ENCODE measurements around the gene TSEN2.
"Not testable (repeated sequence)": the region's sequence is repeated elsewhere in the genome, so short reads cannot be mapped to it uniquely, and the experiment has no call there.

Gene TSEN2

DNA sequence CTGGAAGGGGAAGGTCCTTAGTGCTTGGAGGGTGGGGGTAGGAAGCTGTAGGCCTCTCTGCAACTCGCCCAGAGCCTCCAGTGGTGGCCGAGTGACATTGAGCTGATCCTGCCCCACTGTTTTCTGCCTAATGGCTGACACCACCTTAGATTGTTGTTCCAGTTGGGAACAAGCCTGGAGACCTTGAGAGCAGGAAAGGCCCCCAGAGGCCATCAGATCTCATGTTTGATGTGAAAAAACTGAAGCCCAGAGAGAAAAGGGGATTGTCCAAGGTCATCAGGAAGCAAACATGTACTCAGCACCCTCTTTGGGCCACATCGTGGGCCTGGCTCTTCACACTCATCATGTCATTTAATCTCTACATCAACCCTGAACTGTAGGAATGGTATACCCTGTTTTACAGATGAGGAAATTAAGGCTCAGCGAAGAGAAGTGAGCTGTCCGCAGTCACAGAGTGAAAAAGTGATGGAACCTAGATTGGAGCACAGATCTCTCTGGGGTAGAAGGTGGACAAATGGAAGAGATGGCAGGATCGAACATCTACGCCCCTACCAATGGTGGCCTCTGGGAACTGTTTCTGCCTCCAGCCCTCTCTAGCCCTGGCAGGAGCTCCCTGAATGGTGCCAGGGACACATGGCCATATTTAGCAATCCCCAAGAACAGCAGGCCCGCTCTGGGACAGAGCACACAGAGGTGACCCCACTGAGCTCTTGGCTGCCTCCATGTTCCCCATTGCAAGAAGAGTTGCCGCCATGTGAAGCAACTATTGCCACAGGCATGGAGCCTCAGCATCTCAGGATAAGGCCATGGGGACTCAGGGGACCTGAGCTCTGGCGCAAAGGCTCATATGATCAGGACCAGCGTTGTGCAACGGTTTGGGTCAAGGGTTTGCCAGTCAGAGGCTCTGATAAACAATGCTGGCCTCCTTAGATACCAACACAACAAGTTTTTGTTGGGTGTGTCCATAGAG is 31.6 kb upstream of the TSEN2 start:
- no peak for DNase-seq (ENCODE audit: low read depth)

DNA sequence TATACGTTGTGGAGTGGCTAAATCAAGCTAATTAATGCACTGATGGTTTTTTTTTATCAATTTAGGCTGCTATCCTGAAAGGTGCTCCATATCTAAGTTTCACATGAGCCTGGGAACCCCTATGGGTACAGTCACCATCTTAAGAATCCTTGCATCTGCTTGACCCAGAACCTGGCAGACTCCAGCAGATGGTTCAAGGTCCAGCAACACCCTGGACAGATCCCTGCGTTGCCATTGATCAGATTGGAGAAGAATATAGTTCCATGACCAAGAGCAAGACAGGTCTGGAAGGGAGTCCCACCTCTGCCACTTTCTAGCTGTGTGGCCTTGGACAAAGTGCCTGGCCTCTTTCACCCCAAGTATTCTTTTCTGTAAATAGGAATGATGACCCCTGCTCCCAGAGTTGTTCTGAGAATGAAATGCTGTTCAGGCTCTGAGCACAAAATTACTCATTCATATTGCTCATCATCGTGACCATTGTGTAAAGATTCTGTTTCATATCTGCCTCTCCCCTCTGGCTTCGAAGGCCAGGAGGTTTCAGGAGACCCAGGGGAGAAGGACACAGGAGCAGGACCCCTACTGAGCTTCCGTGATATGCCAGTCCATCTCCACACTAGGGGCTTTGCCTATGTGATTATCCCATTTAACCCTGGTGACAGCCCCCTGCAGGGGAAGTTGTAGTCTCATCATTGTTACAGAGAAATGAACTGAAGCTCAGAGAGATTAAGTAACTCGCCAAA is 30.0 kb upstream of the TSEN2 start:
- DNase-seq (ENCODE audit: low read depth) = peak; percentile 24

DNA sequence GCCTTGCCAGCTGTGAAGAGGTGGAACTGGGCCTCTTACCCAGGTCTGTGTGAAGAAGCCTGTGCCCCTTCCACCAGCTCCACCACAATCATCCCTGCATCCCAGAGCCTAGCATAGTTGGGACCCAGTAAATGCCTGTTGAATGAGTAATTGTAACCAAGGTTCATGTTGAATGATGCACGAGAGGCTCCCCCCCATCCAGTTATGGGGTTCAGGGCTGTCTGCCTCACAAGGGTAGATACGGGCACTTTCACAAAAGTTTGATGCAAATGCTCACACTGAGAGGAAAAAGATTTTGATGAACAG is 29.5 kb upstream of the TSEN2 start:
- DNase-seq (ENCODE audit: low read depth) = peak; percentile 21

DNA sequence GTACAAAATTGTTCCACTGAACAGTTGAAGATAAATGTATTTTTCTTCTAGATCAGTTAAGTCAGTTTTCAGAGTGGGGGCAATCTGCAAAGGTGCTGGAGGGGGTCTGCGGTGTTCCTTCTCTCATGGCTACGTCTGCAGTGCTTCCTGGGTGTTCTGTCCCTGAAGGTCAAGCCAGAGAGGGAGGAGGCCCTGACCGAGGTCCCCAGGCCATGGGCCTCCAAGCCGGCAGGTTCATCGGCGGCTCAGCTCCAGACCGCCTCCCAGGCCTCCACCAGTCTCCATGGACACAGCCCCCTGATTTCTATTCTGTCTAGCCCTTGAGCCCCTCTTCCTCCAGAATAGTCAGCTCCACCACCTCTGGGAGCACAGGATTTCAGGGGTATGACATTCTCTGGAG is 28.5 kb upstream of the TSEN2 start:
- no peak for DNase-seq (ENCODE audit: low read depth)

DNA sequence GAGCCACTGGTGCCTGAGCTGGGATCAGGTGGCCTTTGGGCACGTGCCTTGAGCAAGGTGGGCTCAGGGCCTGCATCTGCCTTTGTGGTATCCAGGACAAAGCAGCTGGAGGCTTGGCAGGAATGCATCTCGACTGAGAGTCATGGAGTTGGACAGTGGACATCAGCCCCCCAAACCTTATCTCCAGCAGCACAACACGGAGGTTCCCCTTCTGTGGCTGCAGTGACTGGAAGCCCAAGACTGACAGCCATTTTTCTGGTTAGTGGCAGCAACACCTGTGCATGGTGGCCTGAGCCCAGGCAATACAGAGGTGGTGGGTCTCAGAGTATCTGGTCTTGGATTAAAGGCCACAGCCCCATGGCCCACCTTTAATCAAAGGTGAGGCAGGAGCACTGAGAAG is 27.8 kb upstream of the TSEN2 start:
- DNase-seq (ENCODE audit: low read depth) = no peak

DNA sequence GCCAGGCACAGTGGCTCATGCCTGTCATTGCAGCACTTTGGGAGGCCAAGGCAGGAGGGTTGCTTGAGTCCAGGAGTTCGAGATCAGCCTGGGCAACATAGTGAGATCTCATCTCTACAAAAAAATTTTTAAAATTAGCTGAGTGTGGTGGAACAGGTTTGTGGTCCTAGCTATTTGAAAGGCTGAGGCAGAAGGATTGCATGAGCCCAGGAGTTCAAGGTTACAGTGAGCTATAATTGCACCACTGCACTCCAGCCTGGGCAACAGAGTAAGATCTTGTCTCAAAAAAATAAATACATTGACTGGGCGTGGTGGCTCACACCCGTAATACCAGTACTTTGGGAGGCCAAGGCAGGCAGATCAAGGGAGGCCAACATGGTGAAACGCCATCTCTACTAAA is 26.9 kb upstream of the TSEN2 start:
- not testable (repeated sequence) for DNase-seq (ENCODE audit: low read depth)

DNA sequence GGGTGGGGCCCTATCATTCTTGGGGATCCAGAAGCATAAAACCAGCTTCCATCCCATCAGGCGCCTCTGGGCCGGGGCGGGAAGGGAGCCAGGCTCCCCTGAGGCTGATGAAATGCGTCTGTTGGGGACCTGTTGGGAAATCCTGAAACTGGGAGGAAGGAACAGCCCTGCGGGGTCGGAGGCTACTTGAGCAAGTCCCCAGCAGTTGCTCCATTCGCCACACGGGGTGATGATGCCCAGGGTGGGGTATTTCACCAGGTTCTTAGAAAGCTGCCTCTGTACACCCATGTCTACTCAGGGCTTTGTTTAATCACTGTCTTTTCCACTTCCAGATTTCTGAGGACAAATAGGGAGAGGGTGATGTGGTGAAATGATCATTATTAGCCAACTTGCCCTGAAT is 25.4 kb upstream of the TSEN2 start:
- DNase-seq (ENCODE audit: low read depth) = no peak

DNA sequence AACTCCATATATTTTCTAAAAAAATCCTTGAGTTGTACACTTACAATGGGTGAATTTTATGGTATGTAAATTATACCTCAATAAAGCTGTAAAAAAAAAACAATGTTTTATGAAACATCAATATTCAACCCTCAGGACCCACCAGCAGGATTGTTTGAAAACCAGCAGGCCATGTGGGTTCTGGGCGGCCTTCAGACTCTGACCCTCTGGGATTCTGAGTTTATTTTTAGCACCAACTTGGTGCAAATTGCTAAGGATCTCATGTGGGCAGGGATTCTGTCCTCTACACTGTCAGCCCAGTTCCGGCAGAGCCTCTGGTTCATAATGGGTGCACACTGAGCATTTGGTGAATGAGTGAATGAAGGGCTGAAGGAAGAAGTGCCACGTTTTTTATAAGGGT is 24.2 kb upstream of the TSEN2 start:
- DNase-seq (ENCODE audit: low read depth) = no peak

DNA sequence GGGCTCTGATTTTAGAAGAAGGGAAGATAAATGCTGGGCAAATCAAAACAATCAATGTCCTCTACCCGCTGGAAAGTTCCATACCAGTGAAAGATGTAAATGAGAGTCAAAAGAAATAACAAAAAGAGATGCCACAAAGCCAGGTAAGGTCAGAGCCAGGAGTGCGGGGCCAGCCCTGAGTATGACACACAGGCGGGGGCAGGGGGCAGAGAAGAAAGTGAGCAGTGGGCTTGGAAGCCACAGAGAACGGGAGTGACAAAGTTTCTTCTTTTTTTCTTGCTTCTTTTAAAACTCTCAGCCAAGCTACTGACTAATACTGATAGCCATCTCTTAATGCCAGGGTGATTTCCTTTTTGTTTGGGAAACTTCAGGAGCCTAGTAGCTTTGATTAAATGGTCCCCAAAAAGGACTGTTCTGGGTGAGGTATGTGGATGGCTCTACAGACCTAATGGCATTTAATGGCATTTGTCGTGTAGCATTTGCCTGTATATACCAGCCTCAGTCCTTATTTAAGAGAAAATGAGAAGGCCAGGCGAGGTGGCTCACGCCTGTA is 23.1 kb upstream of the TSEN2 start:
- DNase-seq (ENCODE audit: low read depth) = peak; percentile 4

DNA sequence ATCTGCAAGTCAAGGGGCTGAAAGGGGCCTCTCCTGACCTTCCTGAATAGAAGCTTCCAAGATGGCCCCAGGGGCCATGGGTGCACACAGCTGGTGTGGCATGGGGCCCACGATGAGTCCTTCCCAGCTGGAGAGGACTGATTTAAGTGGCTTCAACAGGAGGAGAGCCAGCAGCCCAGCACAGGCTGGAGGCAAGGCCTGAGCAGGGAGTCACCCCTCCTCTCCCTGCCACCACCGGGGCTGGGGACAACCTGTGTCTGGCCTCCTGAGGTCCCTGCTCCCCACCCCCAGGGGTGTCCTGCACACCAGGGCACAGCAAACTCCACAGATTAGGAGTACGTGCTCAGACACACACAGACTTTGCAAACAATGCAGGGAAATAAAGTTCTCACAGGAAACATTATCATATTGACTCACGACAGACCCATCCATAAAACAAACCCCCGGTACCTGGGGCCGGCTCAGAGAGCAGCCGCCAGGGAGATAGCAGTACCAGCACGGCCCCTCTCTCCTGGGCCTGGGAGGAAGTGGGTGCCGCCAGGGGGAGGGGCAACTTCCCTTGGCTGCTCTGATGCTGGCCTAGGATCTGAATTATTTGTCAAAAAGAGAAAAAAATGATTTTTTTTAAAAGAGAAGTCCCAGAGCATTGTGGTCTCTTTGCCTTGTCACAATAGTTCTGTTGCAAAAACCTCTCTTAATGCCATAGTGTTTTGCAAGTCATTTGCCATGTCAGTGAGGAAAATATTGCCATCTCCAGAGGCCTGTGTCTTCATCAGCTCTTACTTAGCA is 21.9 kb upstream of the TSEN2 start:
- DNase-seq (ENCODE audit: low read depth) = no peak

DNA sequence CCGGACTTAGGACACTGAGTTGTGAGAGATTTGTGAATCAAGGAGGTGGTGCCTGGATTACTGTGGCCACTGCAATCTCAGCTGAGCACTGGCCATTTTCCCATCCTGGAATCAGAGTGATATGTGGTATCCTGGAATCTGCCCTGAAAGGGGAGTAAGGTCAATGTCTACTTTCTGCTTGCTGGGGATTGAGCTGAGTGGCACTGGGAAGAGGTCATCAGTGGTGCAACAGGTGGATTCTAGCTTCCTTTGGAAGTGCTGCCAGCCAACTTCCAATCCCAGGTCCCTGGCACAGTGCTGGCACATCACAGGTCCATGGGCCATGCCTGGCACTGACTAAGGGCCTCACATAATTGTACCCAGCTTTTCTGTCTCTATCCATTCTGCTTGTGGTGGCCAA is 20.6 kb upstream of the TSEN2 start:
- no peak for DNase-seq (ENCODE audit: low read depth)

DNA sequence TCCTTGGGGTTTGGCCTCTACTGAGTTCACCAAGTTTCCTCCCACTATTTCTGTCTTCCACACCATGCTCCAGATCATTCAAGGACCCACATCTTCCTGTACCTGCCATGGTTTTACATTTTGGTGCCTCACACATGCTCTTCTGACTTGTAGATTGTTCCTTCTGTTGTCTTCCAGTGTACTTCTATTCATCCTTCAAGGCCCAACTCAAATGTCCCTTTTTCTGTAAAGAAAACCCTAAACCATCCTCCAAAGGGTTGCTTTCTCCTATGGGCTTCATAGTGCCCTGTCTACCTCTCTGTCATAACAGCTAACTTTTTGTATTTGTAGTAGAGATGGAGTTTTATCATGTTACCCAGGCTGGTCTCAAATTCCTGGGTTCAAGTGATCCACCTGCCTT is 20.1 kb upstream of the TSEN2 start:
- no peak for DNase-seq (ENCODE audit: low read depth)

DNA sequence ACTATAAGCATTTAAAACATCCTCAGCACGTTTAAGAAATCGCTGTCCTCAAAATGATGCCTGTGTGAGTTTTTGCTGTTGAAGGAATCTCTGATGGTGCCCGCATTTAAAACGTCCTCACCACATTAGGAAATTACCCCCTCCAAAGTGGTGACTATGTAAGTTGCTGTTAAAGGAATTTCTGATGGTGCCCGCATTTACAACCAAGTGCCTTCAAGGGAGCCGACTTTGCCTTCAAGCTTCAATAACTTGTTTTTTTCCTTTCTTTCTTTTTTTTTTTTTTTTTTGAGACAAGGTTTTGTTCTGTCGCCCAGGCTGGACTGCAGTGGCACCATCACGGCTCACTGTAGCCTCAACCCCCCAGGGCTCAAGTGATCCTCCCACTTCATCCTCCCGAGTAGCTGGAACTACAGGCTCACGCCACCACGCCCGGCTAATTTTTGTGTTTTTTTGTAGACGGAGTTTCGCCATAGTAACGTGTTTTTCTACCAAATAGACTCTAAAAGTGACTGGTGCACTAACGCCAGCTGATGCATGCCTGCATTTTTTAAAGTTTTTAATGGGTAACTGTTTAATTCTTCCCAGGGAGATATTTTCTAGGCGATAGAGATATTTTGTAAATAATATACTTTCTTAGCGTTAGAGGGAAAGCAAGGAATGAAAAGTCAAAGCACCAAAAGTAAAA is 19.0 kb upstream of the TSEN2 start:
- no peak for DNase-seq (ENCODE audit: low read depth)

DNA sequence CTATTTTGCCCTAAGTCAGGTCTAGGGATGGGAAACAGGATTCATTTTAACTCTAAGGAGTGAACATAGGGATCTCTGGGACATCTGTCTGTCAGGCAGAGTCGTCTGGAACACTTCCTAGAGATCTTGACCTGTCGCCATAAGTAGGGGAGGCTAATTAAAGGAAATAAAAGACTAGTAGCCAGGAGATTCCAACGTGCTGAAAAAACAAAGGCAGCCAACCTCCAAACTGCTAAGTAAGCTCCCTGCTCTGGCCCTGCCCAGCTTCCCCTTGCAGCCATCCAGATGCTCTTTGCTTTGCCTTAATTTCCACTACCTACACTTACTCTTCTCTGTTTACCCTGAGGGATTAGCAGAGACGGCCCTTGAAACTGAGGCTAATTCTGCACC is 18.4 kb upstream of the TSEN2 start:
- DNase-seq (ENCODE audit: low read depth) = no peak

DNA sequence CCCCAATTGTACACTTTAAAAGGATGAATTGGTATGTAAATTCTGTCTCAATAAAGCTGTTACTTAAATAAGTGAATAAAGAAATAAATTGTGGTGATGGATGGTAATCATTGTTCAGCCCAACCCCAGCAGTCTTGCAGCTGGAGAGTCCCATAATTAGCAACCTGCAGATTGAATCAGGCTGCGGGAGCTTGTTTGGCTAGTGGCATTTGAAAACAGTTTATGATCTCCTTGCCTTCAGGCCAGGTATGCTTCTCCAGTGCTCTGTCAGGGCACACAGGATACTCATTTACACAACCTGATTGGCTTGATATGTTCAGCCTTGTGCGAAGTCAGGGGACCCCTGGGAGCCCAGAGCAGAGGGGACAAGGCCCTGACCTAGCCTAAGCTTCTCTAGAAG is 16.5 kb upstream of the TSEN2 start:
- DNase-seq (ENCODE audit: low read depth) = no peak

DNA sequence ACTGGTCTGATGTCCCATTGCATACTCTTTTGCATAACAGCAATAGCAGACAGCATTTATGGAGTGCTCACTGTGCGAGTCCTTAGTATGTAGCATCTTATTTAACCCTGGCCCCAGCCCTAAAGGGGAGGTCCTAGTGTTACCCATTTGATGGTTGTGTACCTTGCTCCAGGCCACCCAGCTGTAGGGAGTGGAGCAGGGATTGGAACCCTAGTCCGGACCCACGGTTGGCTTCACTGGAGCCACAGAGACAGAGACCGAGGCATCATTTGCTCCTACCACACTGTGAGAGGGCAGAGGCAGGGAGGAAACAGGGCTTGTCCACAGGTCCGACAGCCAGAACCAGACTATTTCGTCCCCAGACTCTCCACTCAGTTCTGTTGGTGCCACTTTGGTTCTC is 16.0 kb upstream of the TSEN2 start:
- no peak for DNase-seq (ENCODE audit: low read depth)

DNA sequence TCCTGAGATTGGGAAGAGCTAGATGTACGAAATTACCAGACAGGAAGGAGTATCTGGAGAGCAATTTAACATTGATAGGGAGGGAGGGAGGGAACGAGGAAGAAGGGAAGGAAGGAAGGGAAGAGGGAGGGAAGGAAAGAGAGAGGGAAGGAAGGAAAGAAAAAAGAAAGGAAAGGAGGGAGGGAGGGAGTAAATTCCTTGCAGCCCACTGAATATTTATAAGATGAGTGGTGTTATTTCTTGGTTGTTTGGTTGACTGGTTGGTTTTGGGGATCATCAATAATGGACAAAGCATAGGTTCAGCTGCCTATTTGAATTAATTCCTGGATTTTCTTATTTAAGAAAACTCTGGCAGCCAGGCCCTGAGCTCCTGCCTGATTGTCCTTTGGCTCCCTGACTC is 15.5 kb upstream of the TSEN2 start:
- DNase-seq (ENCODE audit: low read depth) = no peak

DNA sequence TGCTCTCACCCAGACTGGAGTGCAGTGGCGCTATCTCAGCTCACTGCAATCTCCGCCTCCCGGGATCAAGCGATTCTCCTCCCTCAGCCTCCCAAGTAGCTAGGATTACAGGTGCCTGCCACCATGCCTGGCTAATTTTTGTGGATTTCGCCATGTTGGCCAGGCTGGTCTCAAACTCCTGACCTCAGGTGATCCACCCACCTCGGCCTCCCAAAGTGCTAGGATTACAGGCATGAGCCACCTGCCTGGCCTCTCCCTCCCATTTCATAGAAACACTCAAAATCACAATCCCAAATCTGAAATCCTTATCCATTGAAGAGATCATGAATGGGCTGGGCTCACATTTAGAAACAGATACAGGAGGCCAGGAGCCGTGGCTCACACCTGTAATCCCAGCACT is 15.1 kb upstream of the TSEN2 start:
- DNase-seq (ENCODE audit: low read depth) = not testable (repeated sequence)

DNA sequence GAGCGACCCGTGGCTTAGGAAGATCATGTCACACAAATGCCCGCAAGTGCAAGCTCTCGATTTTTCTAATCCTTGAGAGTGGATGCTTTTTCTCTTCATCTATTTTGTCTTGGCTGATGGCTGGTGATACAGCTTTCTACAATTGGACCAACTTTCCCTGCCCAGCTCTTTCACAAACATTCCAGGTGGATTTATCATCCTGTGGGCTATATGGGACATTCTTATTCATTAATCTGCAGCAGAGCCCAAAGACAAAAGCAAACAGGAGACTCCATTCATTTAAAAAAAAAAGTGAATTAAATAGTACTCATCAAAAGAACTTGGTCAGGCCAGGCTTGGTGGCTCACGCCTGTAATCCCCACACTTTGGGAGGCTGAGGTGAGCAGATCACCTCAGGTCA is 14.2 kb upstream of the TSEN2 start:
- DNase-seq (ENCODE audit: low read depth) = peak; percentile 58

DNA sequence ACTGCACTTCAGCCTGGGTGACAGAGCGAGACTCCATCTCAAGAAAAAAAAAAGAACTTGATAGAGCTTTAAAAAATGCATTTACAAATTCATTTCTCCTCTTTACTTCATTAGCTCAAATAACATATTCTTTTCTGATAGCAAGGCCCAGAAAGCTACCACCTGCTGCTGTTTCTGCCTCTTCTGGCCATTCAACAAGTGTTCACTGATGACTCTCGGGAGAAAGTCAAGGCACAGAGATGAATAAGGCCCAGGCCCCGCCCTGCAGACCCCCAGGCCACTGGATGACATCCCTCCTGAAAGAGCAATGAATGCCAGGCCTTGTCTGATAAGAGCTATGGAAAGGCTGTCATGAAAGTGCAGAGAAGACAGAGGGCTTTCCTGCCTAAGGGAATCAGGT is 13.6 kb upstream of the TSEN2 start:
- no peak for DNase-seq (ENCODE audit: low read depth)

DNA sequence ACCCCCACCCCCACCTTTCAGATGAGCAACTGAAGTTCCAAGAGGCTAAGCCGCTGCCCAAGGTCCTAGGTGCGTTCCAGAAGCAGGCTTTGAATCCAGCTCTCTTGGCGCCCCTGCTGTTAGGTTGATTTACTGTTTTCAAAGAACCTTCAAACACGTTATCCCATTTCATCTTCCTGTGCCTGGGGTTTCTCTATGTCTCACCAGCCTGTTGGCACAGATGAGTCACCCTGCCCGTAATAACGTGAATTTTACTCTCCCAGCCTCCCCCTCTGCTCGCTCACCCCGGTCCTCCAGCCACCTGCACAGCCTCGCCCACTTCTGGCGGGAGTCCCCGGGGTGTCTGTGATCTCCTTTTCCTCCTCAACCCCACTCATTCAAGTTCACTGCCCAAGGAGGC is 13.0 kb upstream of the TSEN2 start:
- DNase-seq (ENCODE audit: low read depth) = no peak
